Keratinocyte (primary cell): ENCODE data around the gene EVX2. TPM values are rescaled to one million over a fixed set of nuclear protein-coding genes. Genes with fewer than 3 reads are reported as not detected.
A peak's percentile ranks its signal among the peaks of the same experiment; 100 is the strongest.

ENCODE experiments used
- DNase-seq: peaks from one replicate; pipeline ENCODE4 v3.0.0-alpha.2; 2011; ENCODE audit warnings: low read depth, missing footprints, low spot score
- FAIRE-seq: peaks from 2 replicates; lab custom pipeline; 2011; peaks lifted over from hg19 to GRCh38; lab: Jason Lieb, UNC
- H2AFZ ChIP-seq: 2 replicates; pipeline ENCODE4 v1.6.0; 2012; ENCODE audit warnings: low read length, control low read depth, inconsistent platforms; ENCODE audit not compliant: control insufficient read depth
- H3K27ac ChIP-seq: 2 replicates; pipeline ENCODE4 v1.5.1; 2011; ENCODE audit warnings: low read length; ENCODE audit not compliant: control insufficient read depth, insufficient read depth
- H3K27me3 ChIP-seq: 3 replicates; pipeline ENCODE4 v1.6.0; 2011; ENCODE audit warnings: low read length; ENCODE audit not compliant: control insufficient read depth, insufficient read depth; ENCODE audit errors: extremely low read depth
- H3K36me3 ChIP-seq, 2 experiments: 2 replicates in 1 of 2; 3 replicates in 1 of 2; pipeline ENCODE4 v1.5.1; 2011; ENCODE audit warnings: low read length in 2 of 2, mild to moderate bottlenecking in 1 of 2; ENCODE audit not compliant: control insufficient read depth in 2 of 2, insufficient read depth in 2 of 2; ENCODE audit errors: extremely low read depth in 1 of 2
- H3K4me1 ChIP-seq: 3 replicates; pipeline ENCODE4 v1.5.1; 2011; ENCODE audit warnings: low read length; ENCODE audit not compliant: control insufficient read depth, insufficient read depth; ENCODE audit errors: extremely low read depth
- H3K4me2 ChIP-seq: 3 replicates; pipeline ENCODE4 v1.6.0; 2011; ENCODE audit warnings: low read depth, low read length; ENCODE audit not compliant: control insufficient read depth, insufficient read depth; ENCODE audit errors: extremely low read depth
- H3K4me3 ChIP-seq, 3 experiments: fragments of 200-600 bp in 1 of 3; sonication (generic) in 1 of 3; 2 replicates in 2 of 3; 3 replicates in 1 of 3; pipeline ENCODE4 v1.5.1; 2011 to 2016; ENCODE audit warnings: low read length in 3 of 3, mild to moderate bottlenecking in 3 of 3, control low read depth in 2 of 3, inconsistent platforms in 1 of 3, low read depth in 1 of 3, mixed read lengths in 1 of 3, mixed run types in 1 of 3, moderate library complexity in 1 of 3; ENCODE audit not compliant: control insufficient read depth in 2 of 3, insufficient read depth in 2 of 3; ENCODE audit errors: extremely low read depth in 1 of 3
- H3K79me2 ChIP-seq: 2 replicates; pipeline ENCODE4 v1.6.0; 2012; ENCODE audit warnings: low read length; ENCODE audit not compliant: control insufficient read depth, insufficient read depth
- H3K9ac ChIP-seq: 3 replicates; pipeline ENCODE4 v1.6.0; 2011; ENCODE audit warnings: low read length; ENCODE audit not compliant: control insufficient read depth, insufficient read depth; ENCODE audit errors: extremely low read depth
- H3K9me1 ChIP-seq: 3 replicates; pipeline ENCODE4 v1.6.0; 2011; ENCODE audit warnings: low read length; ENCODE audit not compliant: control insufficient read depth, insufficient read depth; ENCODE audit errors: extremely low read depth
- H3K9me3 ChIP-seq: 2 replicates; pipeline ENCODE4 v1.5.1; 2012; ENCODE audit warnings: low read depth, low read length; ENCODE audit not compliant: control insufficient read depth
- H4K20me1 ChIP-seq: 3 replicates; pipeline ENCODE4 v1.6.0; 2011; ENCODE audit warnings: low read length; ENCODE audit not compliant: control insufficient read depth, insufficient read depth; ENCODE audit errors: extremely low read depth
- CTCF ChIP-seq, 3 experiments: IDR thresholded peaks in 1 of 3; conservative IDR thresholded peaks in 1 of 3; optimal IDR thresholded peaks in 1 of 3; 2 replicates in 2 of 3; 3 replicates in 1 of 3; pipeline versions ENCODE3 to v1.5.1; 2011; ENCODE audit warnings: low read length in 3 of 3, mild to moderate bottlenecking in 3 of 3, moderate library complexity in 2 of 3, control low read depth in 1 of 3, inconsistent platforms in 1 of 3; ENCODE audit not compliant: insufficient read depth in 2 of 3; ENCODE audit errors: extremely low read depth in 1 of 3
- EZH2 ChIP-seq: IDR thresholded peaks from one replicate; pipeline ENCODE4 v1.6.1; 2012; ENCODE audit warnings: inconsistent platforms, mild to moderate bottlenecking, low read length, moderate library complexity
- dilution Hi-C: fragments of 300-500 bp; cut with MboI; formaldehyde crosslinking; loops from one replicate; pipeline ENCODE4 v1.7.0; 2020; ENCODE audit warnings: low sequenced_read_pairs; ENCODE audit not compliant: extremely low pct_ligation_motif_present
- polyA plus RNA-seq, 5 experiments: library from polyadenylated mRNA; depleted of rRNA in 3 of 5; stranded (reverse) in 3 of 5; stranded (forward) in 1 of 5; unstranded in 1 of 5; fragments of >200 nt; gene quantifications; 1 replicate in 1 of 5; 2 replicates in 3 of 5; 3 replicates in 1 of 5; pipeline versions ENCODE4 v1.2.1 to v1.2.3, GENCODE V29; 2011 to 2012; ENCODE audit warnings: missing spikeins in 2 of 5, low read depth in 1 of 5, low replicate concordance in 1 of 5

The EVX2 gene
- polyA plus RNA-seq, 1 donor (not counting 4 experiments of a cell fraction or from before 2014, with no cell fraction given): not detected

- H3K9me3 ChIP-seq: no peaks in the 10 kb centered on the region
- no peaks in the 10 kb centered on the region for H3K79me2 ChIP-seq
- TF ChIP-seq EZH2 (peak; percentile 9), CTCF (optimal IDR thresholded peaks at IDR 0.05 in 1 of 3, IDR thresholded peaks at IDR 0.05 in 1 of 3, conservative IDR thresholded peaks at IDR 0.05 in 1 of 3; ENCODE audit: extremely low read depth in 1 of 3, insufficient read depth in 2 of 3, low read length in 3 of 3) (no peak)
- no peak for DNase-seq
- peaks cover 95% of the 10 kb centered on the region for H3K27me3 ChIP-seq
- no peak overlapping the region for H3K9ac ChIP-seq
- no peaks in the 10 kb centered on the region for H4K20me1 ChIP-seq
- H3K4me2 ChIP-seq: no peak overlapping the region
- dilution Hi-C loops: no loop called here
- peaks cover 5% of the 10 kb centered on the region for H3K4me1 ChIP-seq
- no peaks in the 10 kb centered on the region for H3K9me1 ChIP-seq
- no peak overlapping the region for H2AFZ ChIP-seq
- H3K36me3 ChIP-seq: no peaks in the 10 kb centered on the region
- no peak overlapping the region for H3K27ac ChIP-seq
- H3K4me3 ChIP-seq: no peak overlapping the region
- FAIRE-seq: no peak
These were observed 21.4 kb upstream of the EVX2 start for GRCh38 chr2:176105078-176105729.

- dilution Hi-C loops: no loop called here
These were observed 20.7 kb upstream of the EVX2 start for GRCh38 chr2:176104316-176105077.

More at GRCh38 chr2:176104316-176105077, 20.7 kb upstream of the EVX2 start:
- H3K27ac ChIP-seq: no peak overlapping the region
- no peak overlapping the region for H3K9ac ChIP-seq
- FAIRE-seq: no peak
- no peaks in the 10 kb centered on the region for H3K9me3 ChIP-seq
- peaks cover 5% of the 10 kb centered on the region for H3K4me1 ChIP-seq
- no peak for DNase-seq
- peak overlapping the region; percentile 22 for H3K4me2 ChIP-seq
- H2AFZ ChIP-seq: no peak overlapping the region
- H3K4me3 ChIP-seq: no peak overlapping the region
- TF ChIP-seq CTCF (optimal IDR thresholded peaks at IDR 0.05 in 1 of 3, IDR thresholded peaks at IDR 0.05 in 1 of 3, conservative IDR thresholded peaks at IDR 0.05 in 1 of 3; ENCODE audit: extremely low read depth in 1 of 3, insufficient read depth in 2 of 3, low read length in 3 of 3) (no peak), EZH2 (peak; percentile 38)
- H3K79me2 ChIP-seq: no peaks in the 10 kb centered on the region
- H3K9me1 ChIP-seq: no peaks in the 10 kb centered on the region
- no peaks in the 10 kb centered on the region for H3K36me3 ChIP-seq
- H3K27me3 ChIP-seq: peaks cover 95% of the 10 kb centered on the region
- H4K20me1 ChIP-seq: no peaks in the 10 kb centered on the region
